Esophagus squamous epithelium (tissue), 5 donors: ENCODE measurements around the gene IFITM1. TPM values are rescaled to one million over a fixed set of nuclear protein-coding genes. Genes with fewer than 3 reads are reported as not detected.

ENCODE experiments used
- DNase-seq: peaks from one replicate; lab custom pipeline; 2025; lab: John Stamatoyannopoulos, UW
- H3K27ac ChIP-seq, 4 donors: fragments of 200-600 bp; sonication (generic); one replicate each; pipeline ENCODE4 v1.5.1; 2016 to 2019; ENCODE audit warnings: mild to moderate bottlenecking in 1 of 4
- H3K27me3 ChIP-seq, 4 donors: fragments of 200-600 bp; sonication (generic); 1 replicate in 3 of 4; 2 replicates in 1 of 4; pipeline versions ENCODE4 v1.5.1 to v1.6.0; 2017 to 2021; ENCODE audit warnings: antibody characterized with exemption in 1 of 4
- H3K36me3 ChIP-seq, 3 donors: fragments of 200-600 bp; sonication (generic); one replicate each; pipeline ENCODE4 v1.5.1; 2016 to 2019
- H3K4me1 ChIP-seq, 3 donors: fragments of 200-600 bp; sonication (generic); one replicate each; pipeline ENCODE4 v1.5.1; 2017 to 2019
- H3K4me3 ChIP-seq, 4 donors: fragments of 200-600 bp; sonication (generic); 1 replicate in 3 of 4; 2 replicates in 1 of 4; pipeline ENCODE4 v1.5.1; 2016 to 2019; ENCODE audit warnings: mild to moderate bottlenecking in 2 of 4, moderate library complexity in 1 of 4
- H3K9me3 ChIP-seq, 3 donors: fragments of 200-600 bp; sonication (generic); one replicate each; pipeline ENCODE4 v1.5.1; 2016 to 2019
- CTCF ChIP-seq, 6 experiments: fragments of 450-650 bp in 4 of 6; fragments of 200-600 bp in 2 of 6; sonication (generic) in 2 of 6; IDR thresholded peaks; one replicate each; pipeline ENCODE4 v1.5.1; 2016 to 2019; ENCODE audit warnings: antibody characterized with exemption in 6 of 6, mild to moderate bottlenecking in 4 of 6, moderate library complexity in 4 of 6
- POLR2A ChIP-seq, 4 donors: fragments of 450-650 bp; IDR thresholded peaks; one replicate each; pipeline ENCODE4 v1.6.1; 2017; ENCODE audit warnings: antibody characterized with exemption in 4 of 4, mild to moderate bottlenecking in 4 of 4, moderate library complexity in 3 of 4
- WGBS, 2 donors: methylation state at CpG; one replicate each; pipeline ENCODE4 v1.1.5; 2018; 5-methylcytosine and 5-hydroxymethylcytosine counted together
- intact Hi-C: fragments of 100-400 bp; cut with DNase I; formaldehyde crosslinking; loops from one replicate; pipeline ENCODE4 v1.15.0; 2022
- total RNA-seq, 4 donors: library from RNA; depleted of rRNA; stranded (reverse); fragments of >200 nt; gene quantifications; one replicate each; pipeline ENCODE4 v1.1.0, GENCODE V29; 2016
- donor health status: DM: yes; HTN: yes; CAD: no.

Gene IFITM1
- total RNA-seq, 4 donors from 2014 or later, result 26.3 to 133 (median 60.0) TPM

- Histone ChIP-seq H3K4me1 (peaks cover 0 to 8% (median 0%) of the 10 kb centered on the region in 3 donors), H3K9me3 (no peaks in the 10 kb centered on the region), H3K27me3 (peaks cover 0 to 50% (median 0%) of the 10 kb centered on the region in 4 donors), H3K4me3 (no peak overlapping the region), H3K27ac (no peak overlapping the region), H3K36me3 (no peaks in the 10 kb centered on the region)
- intact Hi-C loops, result no loop called here
- WGBS, 2 donors, result 83 to 85% methylated on average over 5 to 6 of the region's 6 CpGs
- DNase-seq, result no peak
- TF ChIP-seq POLR2A (IDR thresholded peaks at IDR 0.05), result no peak
- TF ChIP-seq CTCF (IDR thresholded peaks at IDR 0.05), result no peak
Measured at GRCh38 chr11:272931-273198, 41.0 kb upstream of the IFITM1 start.

- no peaks in the 10 kb centered on the region for H3K36me3 ChIP-seq
- no peak overlapping the region for H3K27ac ChIP-seq
- peaks cover 19 to 69% (median 23%) of the 10 kb centered on the region in 4 donors for H3K27me3 ChIP-seq
- TF ChIP-seq CTCF (IDR thresholded peaks at IDR 0.05) (no peak), POLR2A (IDR thresholded peaks at IDR 0.05) (no peak)
- H3K4me3 ChIP-seq, result no peak overlapping the region
- intact Hi-C loops, result no loop called here
- H3K4me1 ChIP-seq, result peaks cover 8 to 26% (median 25%) of the 10 kb centered on the region in 3 donors
- no peak for DNase-seq
- H3K9me3 ChIP-seq, result no peaks in the 10 kb centered on the region
Measured at GRCh38 chr11:276219-276618, 37.6 kb upstream of the IFITM1 start.

DNA sequence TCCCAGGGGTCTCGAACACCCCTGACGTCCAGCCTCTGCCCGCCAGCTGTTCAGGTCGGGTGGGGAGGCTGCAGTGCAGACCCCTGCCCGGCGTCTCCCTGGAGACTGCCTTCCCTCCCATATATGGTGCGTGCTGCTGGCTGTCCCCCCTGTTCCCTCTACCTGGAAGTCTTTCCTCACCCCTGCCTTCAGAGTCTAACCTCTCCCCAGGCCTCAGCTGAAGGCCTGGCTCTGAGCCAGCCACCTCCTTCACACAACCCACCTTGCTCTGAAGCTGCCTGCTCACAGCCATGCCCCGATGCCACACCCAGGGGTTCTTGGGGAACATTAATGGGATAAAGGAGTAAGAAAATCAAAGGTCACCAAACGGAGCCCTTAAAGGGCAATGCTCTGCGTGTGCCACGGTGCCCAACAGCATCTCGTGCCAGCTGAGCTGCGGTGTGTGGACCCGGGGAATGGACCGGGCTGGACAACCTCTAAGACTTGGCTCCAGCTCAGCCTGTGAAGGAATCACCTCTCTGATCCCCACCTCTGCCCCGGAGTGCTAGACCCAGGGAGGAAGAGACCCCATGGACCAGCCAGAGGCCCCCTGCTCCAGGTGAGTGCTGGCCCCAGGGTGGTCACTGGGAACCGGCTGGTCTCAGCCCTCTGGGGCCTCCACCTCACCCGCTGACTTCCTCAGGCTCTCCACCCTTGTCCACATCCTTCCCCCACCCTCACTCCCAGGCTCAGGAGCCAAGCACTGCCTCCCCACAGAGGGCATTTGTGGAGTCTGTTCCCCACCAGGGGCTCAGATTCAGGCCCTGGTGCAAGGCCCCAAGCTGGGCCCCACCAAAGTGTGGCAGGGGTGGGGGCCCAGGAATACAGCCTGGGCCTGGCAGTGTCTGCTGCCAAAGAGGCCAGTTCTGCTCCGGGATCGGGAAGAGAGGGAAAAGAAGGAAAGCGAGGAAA lies 35.6 kb upstream of the IFITM1 start, which contains the start of gene NLRP6:
Gene NLRP6, plus strand, starts transcription at position 407 of the 951 bp plus-strand sequence. Its CDS starts 163 bp downstream, at position 570.
- peak within 1 kb of the TSS in 3 of 4 donors; percentile 3 to 59 (median 41) for H3K4me3 ChIP-seq
- peaks cover 8 to 34% (median 32%) of the 10 kb centered on the region in 3 donors for H3K4me1 ChIP-seq
- H3K9me3 ChIP-seq, result no peaks in the 10 kb centered on the region
- H3K27me3 ChIP-seq, result peaks cover 19 to 69% (median 37%) of the 10 kb centered on the region in 4 donors
- no peaks in the 10 kb centered on the region for H3K36me3 ChIP-seq
- no peak within 1 kb of the TSS for H3K27ac ChIP-seq
- intact Hi-C loops, result no loop called here
- 79 to 85% methylated on average over 16 to 19 of the region's 21 CpGs for WGBS, 2 donors
- DNase-seq, result no peak
- TF ChIP-seq CTCF (IDR thresholded peaks at IDR 0.05) (no peak), POLR2A (IDR thresholded peaks at IDR 0.05) (no peak)

DNA sequence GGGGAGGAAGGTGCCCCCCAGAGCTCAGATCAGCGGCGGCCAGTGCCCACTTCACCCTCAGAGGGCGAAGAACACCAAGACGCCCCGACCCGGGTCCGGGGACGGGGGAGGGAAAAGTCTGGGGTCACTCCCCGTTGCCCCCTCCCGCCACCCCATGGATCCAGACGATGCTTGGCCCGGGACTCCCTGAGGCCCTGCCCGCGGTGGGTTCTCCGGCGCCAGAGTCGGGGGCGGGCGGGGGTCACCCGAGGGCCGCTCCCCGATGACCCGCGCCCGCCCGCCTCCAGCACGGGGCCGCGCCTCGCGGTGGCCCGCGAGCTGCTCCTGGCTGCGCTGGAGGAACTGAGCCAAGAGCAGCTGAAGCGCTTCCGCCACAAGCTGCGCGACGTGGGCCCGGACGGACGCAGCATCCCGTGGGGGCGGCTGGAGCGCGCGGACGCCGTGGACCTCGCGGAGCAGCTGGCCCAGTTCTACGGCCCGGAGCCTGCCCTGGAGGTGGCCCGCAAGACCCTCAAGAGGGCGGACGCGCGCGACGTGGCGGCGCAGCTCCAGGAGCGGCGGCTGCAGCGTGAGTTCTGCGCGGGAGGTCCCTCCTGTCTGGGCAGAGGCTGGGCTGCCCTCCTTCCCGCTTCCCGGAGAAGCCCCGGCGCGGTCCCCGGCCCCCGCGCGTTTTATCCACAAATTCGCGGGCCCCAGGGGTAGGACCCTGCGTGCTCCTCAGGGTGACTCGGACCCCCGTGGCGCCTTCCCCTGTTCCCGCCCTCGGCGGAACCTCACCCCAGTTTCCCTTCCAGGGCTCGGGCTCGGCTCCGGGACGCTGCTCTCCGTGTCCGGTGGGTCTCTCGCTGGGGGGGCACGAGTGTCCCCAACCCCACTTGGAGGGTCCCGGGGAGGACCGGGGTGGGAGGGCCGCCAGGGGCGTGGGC lies 34.5 kb upstream of the IFITM1 start:
- TF ChIP-seq POLR2A (IDR thresholded peaks at IDR 0.05) (peak in 1 of 4 donors; percentile 48), CTCF (IDR thresholded peaks at IDR 0.05) (no peak)
- 54 to 64% methylated on average over 3 to 8 of the region's 97 CpGs for WGBS, 2 donors
- no peak for DNase-seq
- intact Hi-C loops, result no loop called here
- no peaks in the 10 kb centered on the region for H3K36me3 ChIP-seq
- H3K27me3 ChIP-seq, result peaks cover 19 to 79% (median 37%) of the 10 kb centered on the region in 4 donors
- H3K4me1 ChIP-seq, result peaks cover 8 to 34% (median 32%) of the 10 kb centered on the region in 3 donors
- no peaks in the 10 kb centered on the region for H3K9me3 ChIP-seq
- H3K4me3 ChIP-seq, result peak overlapping the region; percentile 3 to 59 (median 26)
- no peak overlapping the region for H3K27ac ChIP-seq
